ENCODE data around the gene RERE. TPM values are rescaled to one million over a fixed set of nuclear protein-coding genes. Genes with fewer than 3 reads are reported as not detected.

RERE gene
- total RNA-seq, 1 donor from 2014 or later, result 80.3 TPM

- Histone ChIP-seq H3K4me1 (no peaks in the 10 kb centered on the region), H3K27me3 (no peaks in the 10 kb centered on the region), H3K4me3 (no peak overlapping the region), H3K9me3 (no peaks in the 10 kb centered on the region), H3K27ac (no peak overlapping the region), H3K36me3 (no peaks in the 10 kb centered on the region)
- TF ChIP-seq POLR2A (IDR thresholded peaks at IDR 0.05) (no peak), CTCF (IDR thresholded peaks at IDR 0.05) (no peak)
- intact Hi-C loops (cut with DNase I), result no loop called here
- DNase-seq (ENCODE audit: extremely low spot score in 2 of 2), result no peak
Observed at GRCh38 chr1:8329858-8330257, 487.6 kb downstream of the RERE start.

GRCh38 chr1:8329439-8329838 lies 488.0 kb downstream of the RERE start:
- Histone ChIP-seq H3K4me3 (no peak overlapping the region), H3K4me1 (no peaks in the 10 kb centered on the region), H3K36me3 (no peaks in the 10 kb centered on the region), H3K27me3 (no peaks in the 10 kb centered on the region), H3K27ac (no peak overlapping the region), H3K9me3 (no peaks in the 10 kb centered on the region)
- no peak for DNase-seq (ENCODE audit: extremely low spot score in 2 of 2)
- intact Hi-C loops (cut with DNase I), result no loop called here
- no peak for TF ChIP-seq POLR2AphosphoS5 (IDR thresholded peaks at IDR 0.05; ENCODE audit: insufficient read depth in 1 of 2, low read depth in 1 of 2)
- TF ChIP-seq POLR2A (IDR thresholded peaks at IDR 0.05), result no peak
- no peak for TF ChIP-seq CTCF (IDR thresholded peaks at IDR 0.05)

- H3K9me3 ChIP-seq, result no peaks in the 10 kb centered on the region
- intact Hi-C loops (cut with DNase I), result no loop called here
- H3K4me3 ChIP-seq, result no peak overlapping the region
- TF ChIP-seq POLR2AphosphoS5 (IDR thresholded peaks at IDR 0.05; ENCODE audit: insufficient read depth in 1 of 2, low read depth in 1 of 2), result no peak
- no peak for TF ChIP-seq CTCF (IDR thresholded peaks at IDR 0.05)
- no peak for TF ChIP-seq POLR2A (IDR thresholded peaks at IDR 0.05)
- no peaks in the 10 kb centered on the region for H3K27me3 ChIP-seq
- H3K4me1 ChIP-seq, result no peaks in the 10 kb centered on the region
- H3K36me3 ChIP-seq, result no peaks in the 10 kb centered on the region
- no peak for DNase-seq (ENCODE audit: extremely low spot score in 2 of 2)
- no peak overlapping the region for H3K27ac ChIP-seq
Observed at GRCh38 chr1:8328271-8328670, 489.2 kb downstream of the RERE start.

GRCh38 chr1:8326265-8326664 lies 491.2 kb downstream of the RERE start:
- Histone ChIP-seq H3K36me3 (no peaks in the 10 kb centered on the region), H3K9me3 (no peaks in the 10 kb centered on the region), H3K27me3 (no peaks in the 10 kb centered on the region), H3K27ac (no peak overlapping the region), H3K4me1 (no peaks in the 10 kb centered on the region), H3K4me3 (no peak overlapping the region)
- DNase-seq (ENCODE audit: extremely low spot score in 2 of 2), result no peak
- intact Hi-C loops (cut with DNase I), result no loop called here
- TF ChIP-seq POLR2A (IDR thresholded peaks at IDR 0.05), result no peak
- TF ChIP-seq CTCF (IDR thresholded peaks at IDR 0.05), result no peak
- TF ChIP-seq POLR2AphosphoS5 (IDR thresholded peaks at IDR 0.05; ENCODE audit: insufficient read depth in 1 of 2, low read depth in 1 of 2), result no peak

GRCh38 chr1:8325771-8326170 lies 491.7 kb downstream of the RERE start:
- intact Hi-C loops (cut with DNase I), result no loop called here
- H3K27me3 ChIP-seq, result no peaks in the 10 kb centered on the region
- no peak overlapping the region for H3K27ac ChIP-seq
- H3K4me3 ChIP-seq, result no peak overlapping the region
- no peaks in the 10 kb centered on the region for H3K36me3 ChIP-seq
- TF ChIP-seq CTCF (IDR thresholded peaks at IDR 0.05), result no peak
- no peak for TF ChIP-seq POLR2A (IDR thresholded peaks at IDR 0.05)
- TF ChIP-seq POLR2AphosphoS5 (IDR thresholded peaks at IDR 0.05; ENCODE audit: insufficient read depth in 1 of 2, low read depth in 1 of 2), result no peak
- no peaks in the 10 kb centered on the region for H3K9me3 ChIP-seq
- no peaks in the 10 kb centered on the region for H3K4me1 ChIP-seq
- no peak for DNase-seq (ENCODE audit: extremely low spot score in 2 of 2)
